Measurements from ENCODE around the gene SYMPK.
A peak's percentile ranks its signal among the peaks of the same experiment; 100 is the strongest.
"Not testable (repeated sequence)": the region's sequence is repeated elsewhere in the genome, so short reads cannot be mapped to it uniquely, and the experiment has no call there.

The SYMPK gene

GRCh38 chr19:45812297-45812696 is 50.6 kb downstream of the SYMPK start:
- no peak overlapping the region for H3K4me3 ChIP-seq
- TF ChIP-seq Cebpa-rat (IDR thresholded peaks at IDR 0.05): no peak
- peaks cover 44% of the 10 kb centered on the region for H3K4me1 ChIP-seq
- no peak overlapping the region for H3K9ac ChIP-seq
- H3K4me2 ChIP-seq: no peak overlapping the region
- no peaks in the 10 kb centered on the region for H3K36me3 ChIP-seq
- H3K27me3 ChIP-seq: no peaks in the 10 kb centered on the region
- no peaks in the 10 kb centered on the region for H3K9me3 ChIP-seq
- no peak overlapping the region for H3K27ac ChIP-seq
- no peaks in the 10 kb centered on the region for H4K20me1 ChIP-seq

GRCh38 chr19:45809643-45810159 is 53.2 kb downstream of the SYMPK start:
- Histone ChIP-seq H3K9ac (no peak overlapping the region), H3K27ac (peak overlapping the region; percentile 39; the same call in 1 of the 2 replicates), H3K4me3 (no peak overlapping the region), H3K36me3 (no peaks in the 10 kb centered on the region), H3K9me3 (no peaks in the 10 kb centered on the region), H3K4me2 (peak overlapping the region; percentile 73), H4K20me1 (no peaks in the 10 kb centered on the region), H3K4me1 (peaks cover 23% of the 10 kb centered on the region), H3K27me3 (no peaks in the 10 kb centered on the region)
- no peak for TF ChIP-seq Cebpa-rat (IDR thresholded peaks at IDR 0.05)

- no peak overlapping the region for H3K27ac ChIP-seq
- H3K9ac ChIP-seq: no peak overlapping the region
- peaks cover 31% of the 10 kb centered on the region for H3K4me1 ChIP-seq
- H3K4me2 ChIP-seq: no peak overlapping the region
- TF ChIP-seq Cebpa-rat (IDR thresholded peaks at IDR 0.05): no peak
- H3K36me3 ChIP-seq: no peaks in the 10 kb centered on the region
- no peak overlapping the region for H3K4me3 ChIP-seq
- no peaks in the 10 kb centered on the region for H3K27me3 ChIP-seq
- H3K9me3 ChIP-seq: no peaks in the 10 kb centered on the region
- H4K20me1 ChIP-seq: no peaks in the 10 kb centered on the region
Observed at GRCh38 chr19:45805719-45806118, 57.2 kb downstream of the SYMPK start.

GRCh38 chr19:45804959-45805230 is 58.1 kb downstream of the SYMPK start:
- Histone ChIP-seq H3K4me3 (no peak overlapping the region), H3K27ac (no peak overlapping the region), H3K9me3 (no peaks in the 10 kb centered on the region), H3K4me2 (no peak overlapping the region), H3K27me3 (no peaks in the 10 kb centered on the region), H3K9ac (no peak overlapping the region), H4K20me1 (peaks cover 6% of the 10 kb centered on the region), H3K36me3 (no peaks in the 10 kb centered on the region), H3K4me1 (peaks cover 31% of the 10 kb centered on the region)
- no peak for TF ChIP-seq Cebpa-rat (IDR thresholded peaks at IDR 0.05)

- Histone ChIP-seq H3K4me2 (no peak overlapping the region), H4K20me1 (peaks cover 12% of the 10 kb centered on the region), H3K4me3 (no peak overlapping the region), H3K9me3 (no peaks in the 10 kb centered on the region), H3K4me1 (peaks cover 31% of the 10 kb centered on the region), H3K27ac (no peak overlapping the region), H3K27me3 (no peaks in the 10 kb centered on the region), H3K36me3 (no peaks in the 10 kb centered on the region), H3K9ac (no peak overlapping the region)
- TF ChIP-seq Cebpa-rat (IDR thresholded peaks at IDR 0.05): no peak
Observed at GRCh38 chr19:45804140-45804958, 58.6 kb downstream of the SYMPK start.

- Histone ChIP-seq H3K27me3 (no peaks in the 10 kb centered on the region), H3K27ac (no peak overlapping the region), H3K9me3 (no peaks in the 10 kb centered on the region), H3K4me3 (no peak overlapping the region), H3K4me2 (peak overlapping the region; percentile 28; the same call in 1 of the 2 replicates), H4K20me1 (peaks cover 14% of the 10 kb centered on the region), H3K4me1 (peaks cover 34% of the 10 kb centered on the region), H3K36me3 (no peaks in the 10 kb centered on the region), H3K9ac (no peak overlapping the region)
- TF ChIP-seq Cebpa-rat (IDR thresholded peaks at IDR 0.05): no peak
Observed at GRCh38 chr19:45801603-45802175, 61.3 kb downstream of the SYMPK start.

GRCh38 chr19:45800070-45800553 is 62.8 kb downstream of the SYMPK start:
- no peak overlapping the region for H3K9ac ChIP-seq
- H3K36me3 ChIP-seq: no peaks in the 10 kb centered on the region
- no peak overlapping the region; the same call in 1 of the 2 replicates for H3K27ac ChIP-seq
- no peak overlapping the region for H3K4me3 ChIP-seq
- H3K4me1 ChIP-seq: peaks cover 34% of the 10 kb centered on the region
- H3K27me3 ChIP-seq: no peaks in the 10 kb centered on the region
- H3K9me3 ChIP-seq: no peaks in the 10 kb centered on the region
- no peak for TF ChIP-seq Cebpa-rat (IDR thresholded peaks at IDR 0.05)
- H4K20me1 ChIP-seq: peaks cover 14% of the 10 kb centered on the region
- H3K4me2 ChIP-seq: peak overlapping the region; percentile 80

- Histone ChIP-seq H3K4me2 (peak overlapping the region; percentile 80), H3K9ac (peak overlapping the region; percentile 32; the same call in 1 of the 2 replicates), H3K4me1 (peaks cover 34% of the 10 kb centered on the region), H4K20me1 (peaks cover 14% of the 10 kb centered on the region)
- not testable (repeated sequence) for H3K27me3 ChIP-seq, H3K9me3 ChIP-seq, H3K27ac ChIP-seq, H3K4me3 ChIP-seq, H3K36me3 ChIP-seq
Observed at GRCh38 chr19:45799541-45799940, 63.4 kb downstream of the SYMPK start.

GRCh38 chr19:45798995-45799517 is 63.9 kb downstream of the SYMPK start:
- no peak overlapping the region; the same call in 1 of the 2 replicates for H3K9ac ChIP-seq
- H3K27ac ChIP-seq: no peak overlapping the region; the same call in 1 of the 2 replicates
- H3K4me1 ChIP-seq: peaks cover 35% of the 10 kb centered on the region
- no peak overlapping the region for H3K4me3 ChIP-seq
- H3K4me2 ChIP-seq: peak overlapping the region; percentile 80
- no peaks in the 10 kb centered on the region for H3K27me3 ChIP-seq
- H3K9me3 ChIP-seq: no peaks in the 10 kb centered on the region
- peak; percentile 63 for TF ChIP-seq Cebpa-rat (IDR thresholded peaks at IDR 0.05)
- H3K36me3 ChIP-seq: no peaks in the 10 kb centered on the region
- H4K20me1 ChIP-seq: peaks cover 14% of the 10 kb centered on the region

- H4K20me1 ChIP-seq: peaks cover 33% of the 10 kb centered on the region
- no peaks in the 10 kb centered on the region for H3K9me3 ChIP-seq
- no peak for TF ChIP-seq Cebpa-rat (IDR thresholded peaks at IDR 0.05)
- H3K4me3 ChIP-seq: no peak overlapping the region
- no peak overlapping the region for H3K4me2 ChIP-seq
- H3K4me1 ChIP-seq: peaks cover 45% of the 10 kb centered on the region
- H3K36me3 ChIP-seq: peaks cover 4% of the 10 kb centered on the region
- H3K27ac ChIP-seq: no peak overlapping the region
- peaks cover 2% of the 10 kb centered on the region for H3K27me3 ChIP-seq
- no peak overlapping the region for H3K9ac ChIP-seq
Observed at GRCh38 chr19:45794627-45795026, 68.3 kb downstream of the SYMPK start.

Measured in BLaER1 (cell line).